Measurements from ENCODE around the gene ISYNA1. TPM values are rescaled to one million over a fixed set of nuclear protein-coding genes. Genes with fewer than 3 reads are reported as not detected.

ISYNA1 gene
- total and polyA plus RNA-seq, 2 donors (not counting 3 experiments of a cell fraction or from before 2014, with no cell fraction given): 69.0 to 70.2 TPM

GRCh38 chr19:18481505-18482222, 43.7 kb upstream of the ISYNA1 start:
- H4K20me1 ChIP-seq (replicated peaks; ENCODE audit: control insufficient read depth, extremely low read depth, insufficient read depth, low read length): no peaks in the 10 kb centered on the region
- no TSS peak for BruUV-seq (replicated peaks)
- H3K9ac ChIP-seq (replicated peaks; ENCODE audit: extremely low read depth, insufficient read depth, low read length): no peak overlapping the region
- no peaks in the 10 kb centered on the region for H3K9me1 ChIP-seq (replicated peaks; ENCODE audit: control insufficient read depth, extremely low read depth, insufficient read depth, low read length)
- H3K4me3 ChIP-seq (replicated peaks in 1 of 3; ENCODE audit: insufficient read depth in 1 of 3, low read depth in 1 of 3, low read length in 3 of 3): no peak overlapping the region
- TF ChIP-seq JUN (IDR thresholded peaks at IDR 0.05; ENCODE audit: borderline replicate concordance, insufficient read depth, insufficient read length, low read depth): no peak
- no peak for TF ChIP-seq MAX (IDR thresholded peaks at IDR 0.05; ENCODE audit: insufficient read depth, insufficient read length)
- TF ChIP-seq CTCF (IDR thresholded peaks at IDR 0.05; ENCODE audit: extremely low read depth in 1 of 2, insufficient read depth in 1 of 2, low read depth in 1 of 2, low read length in 2 of 2): no peak
- TF ChIP-seq GATA2 (IDR thresholded peaks at IDR 0.05; ENCODE audit: insufficient read depth, insufficient read length, low read depth, low read length): no peak
- TF ChIP-seq POLR2AphosphoS5 (IDR thresholded peaks at IDR 0.05; ENCODE audit: insufficient read depth, low read depth, low read length): no peak
- TF ChIP-seq MYC (IDR thresholded peaks at IDR 0.05; ENCODE audit: low read depth, low read length): no peak
- no peak for TF ChIP-seq POLR2A (IDR thresholded peaks at IDR 0.05; ENCODE audit: low read depth, low read length)
- TF ChIP-seq EZH2 (IDR thresholded peaks at IDR 0.05; ENCODE audit: borderline replicate concordance, low read depth, low read length, severe bottlenecking): no peak
- no peak for TF ChIP-seq FOS (IDR thresholded peaks at IDR 0.05; ENCODE audit: borderline replicate concordance, insufficient read depth, low read length)
- H3K27me3 ChIP-seq (ENCODE audit: control insufficient read depth in 2 of 2, insufficient read depth in 2 of 2, low read length in 2 of 2): no peaks in the 10 kb centered on the region
- CTCF ChIA-PET: interaction anchor here (0.5 to 1.9 kb wide), 8 partner anchors 11 to 292 kb away, joined by 3 to 7 read pairs (median 4); partner anchors contain the start of gene REX1BD
- FAIRE-seq (no peak), DNase-seq (ENCODE audit: low read depth, low spot score) (no peak)
- peaks cover 46% of the 10 kb centered on the region for H3K79me2 ChIP-seq (ENCODE audit: control insufficient read depth, insufficient read depth, low read length)
- no peaks in the 10 kb centered on the region for H3K9me3 ChIP-seq (replicated peaks; ENCODE audit: control insufficient read depth, insufficient read depth, low read length)
- no peak overlapping the region for H3K4me2 ChIP-seq (ENCODE audit: insufficient read depth, low read length)
- no peak overlapping the region for H2AFZ ChIP-seq (ENCODE audit: low read depth, low read length)
- POLR2A ChIA-PET: interaction anchor here (0.5 to 0.6 kb wide), 2 partner anchors 69 to 1388 kb away, joined by 4 to 5 read pairs; no protein-coding TSS in a partner anchor
- H3K27ac ChIP-seq (ENCODE audit: insufficient read depth, low read depth, low read length): no peak overlapping the region
- intact Hi-C loops (cut with micrococcal nuclease) (no loop called here), dilution Hi-C loops (cut with MboI; ENCODE audit: extremely low pct_ligation_motif_present, low sequenced_read_pairs) (no loop called here)
- no peaks in the 10 kb centered on the region for H3K36me3 ChIP-seq (ENCODE audit: control insufficient read depth in 2 of 2, extremely low read depth in 1 of 2, insufficient read depth in 2 of 2, low read length in 2 of 2)
- H3K4me1 ChIP-seq (ENCODE audit: control insufficient read depth, extremely low read depth, insufficient read depth, low read length): peaks cover 26% of the 10 kb centered on the region
